GM04503 (cell line): ENCODE data around the gene SURF4.
"Not testable (repeated sequence)": the region's sequence is repeated elsewhere in the genome, so short reads cannot be mapped to it uniquely, and the experiment has no call there.

Experiments used
- DNase-seq: peaks from one replicate; pipeline ENCODE4 v3.0.0-alpha.2; 2012; ENCODE audit warnings: low read depth

Gene SURF4

DNA sequence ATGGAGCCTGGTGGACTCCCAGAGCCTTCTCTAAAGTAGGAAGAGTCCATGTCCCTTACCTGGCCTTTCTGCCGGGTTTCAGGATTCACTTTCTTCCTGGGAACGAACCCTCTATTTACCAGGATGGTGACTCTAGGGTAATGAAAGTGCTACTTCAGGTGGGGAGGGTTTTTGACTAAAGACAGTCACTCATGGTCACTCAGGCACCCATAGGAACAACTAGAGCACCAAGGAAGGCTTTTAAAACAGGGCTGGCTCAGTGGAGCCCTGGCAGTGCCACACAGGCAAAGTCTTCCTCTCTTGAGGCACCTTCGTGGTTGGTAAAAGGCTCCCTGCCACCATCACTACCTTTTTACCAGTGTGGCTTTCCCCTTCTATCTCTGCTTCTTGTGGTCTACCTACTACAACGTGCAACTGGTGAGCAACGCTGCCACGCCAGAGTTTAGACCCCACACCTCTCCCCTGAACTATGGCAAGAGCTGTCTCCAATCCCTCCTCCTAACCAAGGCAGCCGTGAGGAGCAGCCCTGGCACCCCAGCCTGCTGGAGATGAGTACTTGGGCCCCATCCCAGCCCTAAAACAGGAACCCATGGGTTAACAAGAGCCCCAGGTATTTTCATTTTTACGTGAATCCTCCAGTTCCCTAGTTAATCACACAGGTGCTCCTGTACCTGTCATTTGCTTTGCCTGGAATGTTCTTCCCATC, 23.1 kb downstream of the SURF4 start:
- DNase-seq, result no peak

DNA sequence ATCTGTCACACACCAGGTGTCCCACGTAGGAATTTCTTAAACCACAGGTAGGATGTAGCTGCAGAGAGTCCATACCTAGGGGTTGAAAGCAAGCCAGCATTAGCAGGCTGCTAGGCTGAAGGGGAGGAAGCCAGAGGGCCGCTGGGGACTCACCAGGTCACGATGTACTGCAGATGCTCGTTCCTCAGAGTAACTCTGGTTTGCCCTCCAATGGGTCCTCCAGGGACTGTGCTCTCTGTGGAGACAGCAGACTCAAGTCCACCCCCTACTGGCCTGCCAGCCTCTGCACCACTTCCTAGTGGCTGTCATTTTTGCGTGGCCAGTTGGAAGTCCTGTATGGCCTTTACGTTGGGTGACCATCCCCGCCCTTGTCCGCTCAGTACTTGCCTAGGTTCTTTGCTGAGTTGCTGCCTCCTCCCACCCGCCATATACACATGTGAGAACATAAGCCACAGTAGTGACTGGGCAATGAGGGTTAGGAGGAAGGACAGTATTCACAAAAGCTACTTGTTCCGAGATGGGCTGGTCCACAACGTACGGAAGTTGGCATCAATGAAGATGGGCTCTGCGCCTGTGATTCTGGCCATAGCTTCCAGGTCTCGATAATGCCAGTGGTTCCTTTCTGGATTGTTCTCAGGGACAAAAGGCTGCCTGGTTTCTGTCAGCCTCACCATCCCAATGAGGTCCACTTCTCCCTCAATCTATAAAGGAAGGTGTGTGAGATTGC, 23.8 kb downstream of the SURF4 start:
- DNase-seq, result no peak

DNA sequence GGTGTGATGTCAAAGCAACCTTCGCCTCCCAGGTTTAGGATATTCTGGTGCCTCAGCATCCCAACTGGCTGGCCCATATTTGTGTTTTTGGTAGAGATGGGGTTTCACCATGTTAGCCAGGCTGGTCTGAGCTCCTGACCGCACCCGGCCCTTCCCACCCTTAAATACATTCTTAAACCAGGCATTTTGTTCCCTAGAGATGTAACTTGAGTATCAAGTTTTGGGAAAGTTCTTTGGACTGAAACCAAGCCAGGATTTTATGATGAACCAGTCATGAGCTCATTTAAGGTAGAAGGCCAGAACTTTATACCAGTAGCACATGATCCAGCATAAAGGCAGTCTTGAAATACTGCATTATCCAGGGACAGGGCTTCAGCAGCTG, 24.3 kb downstream of the SURF4 start:
- no peak for DNase-seq

DNA sequence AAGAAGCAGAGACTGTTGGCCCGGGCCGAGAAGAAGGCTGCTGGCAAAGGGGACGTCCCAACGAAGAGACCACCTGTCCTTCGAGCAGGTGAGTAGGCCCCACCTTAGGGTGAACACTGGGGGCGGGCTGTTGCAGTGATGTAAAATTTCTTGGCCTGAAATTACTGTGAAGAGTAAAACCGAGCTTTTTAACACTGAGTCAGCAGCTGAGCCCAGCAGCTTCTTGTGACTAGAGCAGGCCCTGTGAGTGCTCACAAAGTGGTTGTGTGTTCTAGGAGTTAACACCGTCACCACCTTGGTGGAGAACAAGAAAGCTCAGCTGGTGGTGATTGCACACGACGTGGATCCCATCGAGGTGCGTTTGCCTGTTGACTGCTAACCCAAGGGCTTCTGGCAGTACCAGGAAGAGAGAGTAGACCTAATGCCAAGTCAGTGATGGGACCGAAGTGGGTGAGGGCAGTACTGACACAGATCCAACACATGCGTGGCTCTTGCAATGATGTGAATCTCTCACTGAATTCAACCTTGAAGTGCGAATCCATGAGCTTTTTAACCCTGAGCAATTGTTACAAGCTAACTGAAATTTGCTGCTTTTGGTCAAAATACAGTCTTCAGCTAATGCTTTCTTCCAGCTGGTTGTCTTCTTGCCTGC, 25.8 kb downstream of the SURF4 start:
- no peak for DNase-seq

DNA sequence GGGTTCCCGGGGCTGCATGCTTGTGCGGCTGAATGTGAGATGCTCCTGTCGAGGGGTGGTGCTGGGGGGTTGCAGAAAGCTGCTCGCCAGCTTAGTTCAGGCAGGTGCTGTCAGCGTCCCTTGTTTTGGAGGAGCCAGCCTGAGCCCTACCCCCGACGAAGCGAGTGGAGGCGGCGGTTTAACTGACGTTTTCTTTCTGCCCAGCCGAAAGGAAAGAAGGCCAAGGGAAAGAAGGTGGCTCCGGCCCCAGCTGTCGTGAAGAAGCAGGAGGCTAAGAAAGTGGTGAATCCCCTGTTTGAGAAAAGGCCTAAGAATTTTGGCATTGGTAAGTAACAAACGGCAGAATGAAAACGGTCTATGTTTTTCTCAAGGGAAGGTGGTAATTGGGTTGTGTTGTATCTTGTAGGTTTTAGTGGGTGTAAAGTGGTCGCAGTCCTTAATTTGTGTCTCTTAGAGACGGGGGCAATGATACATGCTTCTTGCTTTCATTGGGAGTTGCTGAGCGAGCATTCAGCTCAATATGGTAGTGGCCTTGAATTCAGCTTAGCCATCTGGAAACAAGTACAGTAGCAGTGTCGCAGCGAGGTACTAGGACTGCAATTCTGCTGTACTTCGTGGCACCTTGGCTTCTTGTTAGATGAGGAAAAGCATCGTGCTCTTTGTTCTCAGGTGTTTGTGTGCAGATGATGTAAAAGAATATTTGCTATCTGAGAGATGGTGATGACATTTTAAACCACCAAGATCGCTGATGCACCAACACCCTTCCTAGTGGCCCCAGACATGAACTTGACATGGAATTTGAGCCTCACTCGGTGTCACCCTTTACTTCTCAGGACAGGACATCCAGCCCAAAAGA, 26.9 kb downstream of the SURF4 start:
- no peak for DNase-seq

DNA sequence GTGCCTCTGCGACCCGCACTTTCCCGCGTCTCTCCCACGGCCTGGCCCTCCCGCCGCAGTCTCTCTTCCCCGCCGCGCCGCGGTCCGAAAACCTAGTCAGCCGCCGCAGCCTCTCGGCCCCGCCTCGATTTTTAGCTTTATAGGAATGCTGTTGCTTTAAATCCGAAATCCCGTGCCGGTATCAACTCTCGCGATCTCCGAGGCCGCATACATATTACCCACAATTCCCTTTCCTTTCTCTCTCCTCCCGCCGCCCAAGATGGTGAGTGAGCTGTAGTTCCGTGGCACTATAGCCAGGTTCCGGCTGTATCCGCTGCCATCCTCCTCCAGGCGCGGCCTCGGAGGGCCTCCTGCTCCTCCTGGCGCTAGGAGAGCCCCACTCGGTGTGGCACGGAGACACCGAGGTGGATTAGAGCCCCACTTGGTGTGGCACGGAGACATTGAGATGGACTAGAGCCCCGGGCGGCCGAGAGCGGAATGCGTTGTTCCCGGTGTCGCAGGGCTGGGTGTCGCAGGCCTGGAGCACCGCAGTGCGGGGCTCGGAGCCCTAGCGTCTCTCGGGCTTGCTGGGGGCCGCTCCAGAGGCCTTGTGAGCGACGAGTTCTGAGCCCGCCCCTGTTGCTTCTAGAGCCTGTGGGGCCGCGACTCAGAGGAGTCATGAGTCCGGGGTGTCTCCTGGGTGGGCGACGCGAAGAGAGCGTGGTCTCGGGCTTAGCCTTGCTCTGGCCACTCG, 27.7 kb downstream of the SURF4 start, which contains the start of the genes MED22 and RPL7A:
TSS of gene MED22 (minus strand) at position 147 of the 733 bp plus-strand sequence. CDS start 1,469 bp downstream, outside the sequence.
TSS of gene RPL7A (plus strand) at position 234 of the 733 bp plus-strand sequence. CDS start at position 260, 26 bp downstream.
- peak; percentile 78 for DNase-seq

DNA sequence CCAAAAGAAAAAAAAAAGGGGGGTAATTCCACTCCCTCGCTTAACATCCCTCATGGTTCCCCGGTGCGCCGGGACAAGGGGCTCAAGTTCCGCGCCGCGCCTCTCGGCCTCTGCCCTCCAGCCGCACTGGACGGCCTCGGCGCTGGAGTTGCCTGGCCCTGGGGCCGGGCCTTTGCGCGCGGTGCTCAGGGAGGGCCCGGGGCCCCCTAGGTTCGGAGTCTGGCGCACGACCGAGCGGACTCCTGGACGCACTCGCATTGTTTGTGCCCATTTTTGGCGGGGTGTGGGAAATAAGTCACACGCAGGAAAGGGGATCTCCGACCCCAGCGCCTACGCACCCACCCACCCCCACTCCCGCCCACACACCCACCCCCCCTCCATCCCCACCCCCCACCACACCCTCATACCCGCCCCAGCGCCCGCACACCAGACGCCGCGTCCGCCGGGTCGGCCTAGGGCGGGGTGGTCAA, 28.3 kb downstream of the SURF4 start:
- no peak for DNase-seq

DNA sequence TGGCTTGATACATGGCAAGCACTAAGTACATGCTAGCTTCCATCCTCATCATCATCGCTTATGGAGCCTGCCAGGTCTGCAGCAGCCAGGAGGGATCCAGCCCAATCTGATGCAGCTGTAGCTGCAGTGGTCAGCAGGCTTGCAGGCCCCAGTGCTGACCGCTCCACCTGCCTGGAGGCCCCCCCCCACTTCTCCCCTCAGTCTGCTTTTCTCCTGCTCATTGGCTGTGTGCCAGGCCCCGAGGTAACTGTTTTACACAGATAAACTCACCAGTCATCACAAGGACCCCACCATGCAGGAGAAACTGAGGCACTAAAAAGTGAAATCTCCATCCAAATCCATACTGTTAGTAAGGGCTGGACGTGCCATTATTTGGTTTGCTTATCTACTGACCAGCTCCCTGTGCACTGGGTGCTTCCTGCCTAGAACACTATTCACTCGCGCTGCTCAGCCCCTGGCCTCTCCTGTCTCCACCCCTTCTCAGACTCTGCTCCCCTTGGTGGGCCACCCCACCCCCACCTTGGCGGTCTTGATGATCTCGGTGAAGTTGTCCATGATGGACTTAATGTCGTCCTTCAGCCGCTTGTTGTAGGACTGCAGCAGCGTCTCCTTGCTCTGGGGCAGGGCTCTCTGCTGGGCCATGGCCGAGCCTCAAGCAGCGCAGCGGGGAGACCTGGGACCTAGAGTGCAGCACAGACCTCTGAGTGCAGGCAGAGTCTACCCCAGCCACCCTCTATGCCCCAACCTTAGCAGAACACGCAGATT, 29.7 kb downstream of the SURF4 start:
- DNase-seq, result no peak

DNA sequence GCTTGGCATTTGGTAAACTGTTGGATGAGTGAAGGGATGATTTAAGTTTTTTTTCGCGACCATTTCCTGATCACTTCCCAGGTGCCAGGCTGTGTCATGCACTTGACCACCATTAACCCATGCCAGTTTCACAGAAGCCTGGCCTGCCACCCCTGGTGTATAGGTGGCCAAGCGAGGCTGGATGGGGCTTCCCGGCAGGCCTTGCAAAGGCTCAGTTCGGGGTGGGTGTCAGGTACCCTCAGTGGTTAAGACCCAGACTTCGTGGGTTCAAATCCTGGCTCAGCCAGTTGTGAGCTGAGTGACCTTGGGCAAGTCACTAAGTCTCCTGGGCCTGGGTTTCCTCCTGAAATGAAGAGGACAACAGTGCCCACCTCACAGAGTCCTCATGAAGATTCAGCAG, 30.3 kb downstream of the SURF4 start:
- DNase-seq, result no peak

DNA sequence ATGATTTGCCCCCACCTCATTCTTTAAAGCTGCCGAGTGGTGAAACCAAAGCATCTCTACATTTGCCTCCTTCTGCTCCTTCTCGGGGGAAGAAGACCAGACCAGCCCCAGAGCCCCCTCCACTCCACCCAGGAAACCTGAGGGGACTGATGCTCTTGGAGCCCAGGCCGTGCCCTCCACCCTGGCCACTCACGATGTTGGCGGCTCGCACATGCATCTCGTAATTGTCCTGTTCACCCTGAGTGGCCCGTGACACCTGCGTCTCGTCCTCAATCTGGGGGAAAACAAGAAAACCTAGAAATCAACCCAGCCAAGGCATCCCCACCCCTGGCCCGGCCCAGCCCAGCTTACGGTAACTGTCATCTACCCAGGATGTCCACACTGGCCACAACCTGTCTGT, 30.9 kb downstream of the SURF4 start:
- DNase-seq, result no peak

DNA sequence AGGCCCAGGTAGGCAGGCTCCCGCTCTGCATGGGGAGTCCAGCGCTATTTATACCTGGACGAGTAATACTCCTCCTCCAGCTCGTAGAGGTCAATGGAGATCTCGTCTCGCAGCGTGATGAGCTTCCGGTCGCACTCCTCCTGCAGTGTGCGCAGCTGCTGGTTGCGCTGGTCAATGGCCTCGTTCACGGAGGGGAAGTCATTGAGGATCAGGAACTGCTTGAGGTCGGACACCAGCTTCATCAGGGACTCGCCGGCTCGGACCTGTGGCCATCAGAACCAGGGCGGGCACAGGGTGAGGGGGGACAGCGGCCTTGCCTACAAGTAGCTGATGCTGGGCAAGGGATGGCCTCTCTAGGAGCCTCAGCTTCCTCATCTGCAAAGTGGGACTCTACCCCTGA, 31.8 kb downstream of the SURF4 start:
- no peak for DNase-seq

DNA sequence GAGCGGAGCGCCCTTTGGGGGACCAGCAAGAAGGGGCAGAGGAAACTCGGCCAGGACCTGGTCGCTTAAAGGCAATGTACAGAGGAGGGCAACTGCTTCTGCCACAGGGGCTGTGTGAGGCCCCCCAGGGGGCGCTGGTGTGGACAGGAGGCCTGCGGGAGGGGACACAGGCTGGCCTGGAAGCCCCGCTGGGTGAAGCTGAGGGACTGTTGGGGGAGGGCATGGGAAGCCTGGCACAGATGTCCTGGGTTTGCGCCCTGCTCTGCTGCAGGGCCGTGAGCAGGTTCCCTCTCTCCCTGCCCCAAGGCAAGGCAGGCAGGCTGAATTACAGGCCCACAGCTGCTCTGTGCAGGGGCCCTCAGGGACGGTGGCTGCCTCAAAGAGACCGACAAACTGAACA, 33.3 kb downstream of the SURF4 start:
- no peak for DNase-seq

DNA sequence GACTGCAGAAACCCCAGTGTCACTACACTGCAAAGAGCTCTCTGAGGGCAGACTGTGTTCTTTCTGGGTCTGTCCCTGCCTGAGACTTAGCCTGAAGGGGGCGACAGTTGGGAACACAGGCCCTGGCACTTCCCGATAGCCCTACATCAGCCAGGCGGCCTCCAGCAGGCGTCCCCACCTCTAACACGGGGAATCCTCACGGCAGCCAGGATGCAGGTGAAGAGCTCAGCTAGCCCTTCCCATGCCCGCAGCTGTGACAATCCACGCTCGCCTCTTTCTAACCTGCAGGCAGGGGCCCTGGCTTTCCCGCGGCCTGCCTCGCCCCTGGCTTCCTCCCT, 33.8 kb downstream of the SURF4 start:
- DNase-seq, result no peak

DNA sequence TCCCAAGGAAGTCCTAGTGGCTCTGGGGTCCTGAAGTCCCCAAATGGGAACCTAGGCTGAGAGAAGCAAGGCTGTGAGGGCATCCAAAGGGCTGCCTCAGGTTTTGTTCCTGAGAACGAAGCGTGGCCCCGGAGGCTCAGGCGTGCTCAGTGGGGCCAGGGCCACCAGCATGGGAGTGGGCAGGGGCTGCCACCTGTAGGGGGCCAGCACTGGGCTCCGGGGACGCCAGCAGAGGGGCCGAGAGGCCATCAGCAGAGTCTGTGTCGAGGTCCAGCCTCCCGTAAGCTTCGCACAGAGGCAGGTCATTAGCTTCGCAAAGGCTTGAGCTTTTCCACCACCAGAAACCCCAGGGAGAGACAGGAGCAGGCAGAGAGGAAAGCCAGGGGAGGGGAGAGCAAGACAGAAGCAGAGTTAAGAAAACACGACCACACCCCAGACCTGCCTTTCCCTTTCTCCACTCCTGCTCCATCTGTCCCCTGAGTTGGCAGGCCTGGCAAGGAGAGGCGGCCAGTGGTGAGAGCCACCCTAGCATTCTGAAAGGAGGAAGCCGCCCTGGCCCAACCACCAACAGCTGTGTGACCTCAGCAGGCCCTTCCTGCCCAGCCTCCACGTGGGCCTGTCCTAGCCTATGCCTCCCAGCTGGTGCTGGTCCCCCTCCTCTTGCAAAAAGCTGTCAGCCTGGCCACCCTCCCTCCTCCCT, 34.3 kb downstream of the SURF4 start:
- no peak for DNase-seq

DNA sequence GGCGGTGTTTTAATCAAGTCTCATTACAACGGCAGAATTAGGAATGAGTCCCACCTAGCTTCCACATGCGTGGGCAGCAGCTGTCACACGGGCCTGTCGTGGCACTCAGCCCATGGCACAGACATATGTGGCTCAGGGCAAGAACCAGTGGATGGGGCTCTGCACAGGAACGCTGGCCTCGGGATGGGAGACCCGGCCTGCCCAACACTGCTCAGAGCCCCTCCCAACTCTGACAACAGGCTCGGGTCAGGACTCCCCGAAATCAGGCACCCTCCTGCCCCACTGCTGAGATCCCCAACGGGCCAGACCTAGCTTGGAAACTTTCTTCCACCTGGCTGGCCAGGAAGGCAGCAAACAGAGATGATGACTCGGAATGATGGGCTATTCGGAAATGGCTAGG, 34.9 kb downstream of the SURF4 start:
- DNase-seq, result no peak

DNA sequence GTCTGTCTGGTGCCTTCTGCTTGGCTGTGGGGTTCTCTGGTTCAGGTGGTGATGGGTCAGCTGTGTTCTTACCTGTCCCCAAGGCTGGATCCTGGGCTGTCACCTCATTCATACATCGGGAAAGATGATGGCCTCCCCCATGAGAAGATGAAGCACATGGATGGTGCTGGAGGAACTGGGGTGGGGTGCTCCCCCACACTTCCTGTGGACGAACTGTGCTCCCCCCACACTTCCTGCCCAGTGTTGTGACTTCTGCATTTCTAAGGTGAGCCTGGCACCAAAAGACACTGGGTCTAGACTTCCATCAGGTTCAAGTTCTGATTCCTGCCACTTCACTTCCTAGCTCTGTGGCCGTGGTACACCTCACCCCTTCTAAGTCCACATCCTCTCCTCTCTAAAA, 35.6 kb downstream of the SURF4 start:
- no peak for DNase-seq

DNA sequence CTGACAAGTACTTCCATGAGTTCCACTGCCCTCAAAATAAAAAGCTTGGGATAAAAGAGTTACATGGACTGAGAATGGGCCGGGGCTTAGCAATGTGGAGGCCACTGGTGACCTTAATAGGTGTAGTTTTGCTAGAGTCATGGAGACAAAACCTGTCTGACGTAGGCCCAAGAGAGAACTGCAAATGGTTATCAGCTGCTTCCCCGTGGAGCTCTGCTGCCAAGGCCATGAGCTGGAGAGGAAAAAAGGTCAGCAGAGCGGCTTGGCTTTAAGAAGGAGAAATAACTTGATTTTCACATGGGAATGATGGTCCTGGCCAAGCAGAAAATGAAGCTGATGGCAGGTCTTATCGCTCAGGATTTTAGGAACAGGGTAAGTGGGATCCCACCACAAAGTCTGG, 36.2 kb downstream of the SURF4 start:
- DNase-seq, result no peak

DNA sequence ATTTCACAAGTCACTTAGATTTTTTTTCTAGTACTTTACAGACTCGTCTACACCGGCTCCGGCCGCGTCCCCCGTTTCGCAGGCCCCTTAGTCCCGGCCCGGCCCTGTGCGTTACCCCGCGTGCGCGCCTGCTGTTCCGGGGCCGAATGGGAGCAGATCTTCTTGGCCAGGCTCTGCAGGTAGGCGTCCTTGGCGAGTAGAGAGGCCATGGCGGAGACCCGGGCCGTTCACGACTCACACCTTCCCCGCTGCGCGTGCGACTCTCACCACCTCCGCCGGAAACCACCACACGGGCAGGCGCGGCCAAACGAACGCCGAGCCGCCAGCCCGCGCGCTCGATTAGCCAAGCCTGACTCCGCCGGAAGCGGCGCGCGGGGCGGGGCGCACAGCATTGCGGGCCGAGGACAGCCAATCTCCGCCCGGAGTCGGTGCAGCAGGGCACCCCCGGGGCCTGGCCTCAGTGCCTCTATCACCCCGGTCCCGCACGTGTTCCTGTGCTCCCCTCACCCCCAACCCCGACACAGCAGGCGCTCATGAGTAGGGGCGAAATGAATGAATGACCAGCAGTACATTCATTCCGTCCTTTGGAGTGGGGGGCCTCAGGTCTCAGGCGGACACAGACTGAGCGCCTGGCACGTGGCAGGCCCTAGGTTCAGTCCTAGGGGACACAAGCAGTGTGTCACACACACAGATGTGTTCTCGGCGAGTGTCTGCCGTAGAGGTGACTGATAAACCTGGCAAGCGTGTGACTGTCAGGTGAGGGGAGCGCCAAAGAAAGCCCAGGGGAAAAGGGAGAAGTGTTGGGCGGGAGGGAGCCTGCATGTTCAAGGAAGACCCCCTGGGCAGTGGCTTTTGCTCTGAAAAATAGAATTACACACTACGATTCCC, 39.7 kb downstream of the SURF4 start, which contains the start of gene SURF6:
TSS of gene SURF6 (minus strand) at position 265 of the 888 bp plus-strand sequence. CDS start at position 209, 56 bp downstream.
- peak; percentile 48 for DNase-seq

DNA sequence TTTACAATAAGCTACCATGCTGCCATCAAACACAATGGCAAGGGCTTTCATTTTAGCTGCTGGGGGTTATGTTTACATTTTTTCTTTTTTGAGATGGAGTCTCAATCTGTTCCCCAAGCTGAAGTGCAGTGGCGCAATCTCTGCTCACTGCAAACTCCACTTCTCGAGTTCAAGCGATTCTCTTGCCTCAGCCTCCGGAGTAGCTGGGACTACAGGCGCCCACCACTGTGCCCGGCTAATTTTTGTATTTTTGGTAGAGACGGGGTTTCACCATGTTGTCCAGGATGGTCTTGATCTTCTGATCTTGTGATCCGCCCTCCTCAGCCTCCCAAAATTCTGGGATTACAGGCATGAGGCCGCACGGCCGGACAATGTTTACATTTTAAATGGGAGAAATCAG, 41.0 kb downstream of the SURF4 start:
- not testable (repeated sequence) for DNase-seq
